Measurements from ENCODE around the gene SHANK2.

The SHANK2 gene

DNA sequence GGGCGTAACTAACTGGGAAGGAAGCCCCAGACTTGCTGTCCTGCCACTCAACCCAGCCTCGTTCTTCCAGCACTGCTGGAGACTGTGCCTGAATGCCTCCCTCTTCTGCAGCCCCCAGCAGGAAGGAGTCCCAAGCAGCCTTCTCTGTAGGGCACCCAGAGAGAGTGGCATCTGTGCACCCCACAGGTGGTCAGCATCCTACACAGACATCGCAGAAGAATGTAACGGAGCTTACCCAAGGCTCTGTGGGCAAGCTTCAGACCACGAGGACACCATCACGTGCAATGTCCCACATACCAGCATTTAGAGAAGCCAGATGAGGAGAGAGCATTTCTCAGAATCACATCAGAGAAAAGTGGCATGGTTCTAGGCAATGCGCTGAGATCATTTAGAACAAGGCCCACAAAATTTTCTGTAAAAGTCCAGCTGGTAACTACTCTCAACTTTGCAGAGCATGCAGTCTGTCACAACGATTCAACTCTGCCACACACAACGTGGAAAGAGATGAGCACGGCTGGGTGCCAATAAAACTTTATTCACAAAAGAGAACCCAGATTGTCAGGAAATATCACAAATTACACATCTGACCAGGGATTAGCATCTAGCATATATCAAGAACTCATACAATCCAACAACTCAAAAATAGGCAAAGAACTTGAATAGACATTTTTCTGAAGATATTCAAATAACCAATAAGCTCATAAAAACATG, 33.4 kb downstream of the SHANK2 start:
- DNase-seq: no peak

DNA sequence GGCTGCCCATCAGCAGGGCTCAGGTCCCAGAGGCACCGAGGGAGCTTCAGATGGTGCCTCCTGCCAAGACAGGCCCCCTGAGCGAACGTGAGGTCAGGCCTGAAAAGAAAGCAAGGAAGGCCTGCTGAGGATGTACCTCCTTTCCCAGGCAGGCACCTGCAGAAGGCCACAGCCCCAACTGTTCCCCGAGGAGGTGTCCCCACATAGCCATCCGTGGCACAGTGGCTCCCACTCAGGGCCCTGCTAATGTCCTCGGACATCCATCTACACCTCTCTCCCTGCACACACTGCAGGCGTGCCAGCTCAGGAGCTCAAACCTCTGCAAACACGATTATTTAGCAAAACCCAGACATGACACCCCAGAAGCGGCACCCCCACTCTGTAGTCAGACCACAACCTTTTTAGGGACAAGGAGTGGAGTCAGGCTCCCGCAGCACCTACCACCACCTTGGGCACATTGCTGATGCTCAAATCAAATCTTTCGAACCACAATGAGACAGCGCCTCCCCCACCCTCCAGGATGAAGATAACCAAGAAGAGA, 36.9 kb downstream of the SHANK2 start:
- no peak for DNase-seq

DNA sequence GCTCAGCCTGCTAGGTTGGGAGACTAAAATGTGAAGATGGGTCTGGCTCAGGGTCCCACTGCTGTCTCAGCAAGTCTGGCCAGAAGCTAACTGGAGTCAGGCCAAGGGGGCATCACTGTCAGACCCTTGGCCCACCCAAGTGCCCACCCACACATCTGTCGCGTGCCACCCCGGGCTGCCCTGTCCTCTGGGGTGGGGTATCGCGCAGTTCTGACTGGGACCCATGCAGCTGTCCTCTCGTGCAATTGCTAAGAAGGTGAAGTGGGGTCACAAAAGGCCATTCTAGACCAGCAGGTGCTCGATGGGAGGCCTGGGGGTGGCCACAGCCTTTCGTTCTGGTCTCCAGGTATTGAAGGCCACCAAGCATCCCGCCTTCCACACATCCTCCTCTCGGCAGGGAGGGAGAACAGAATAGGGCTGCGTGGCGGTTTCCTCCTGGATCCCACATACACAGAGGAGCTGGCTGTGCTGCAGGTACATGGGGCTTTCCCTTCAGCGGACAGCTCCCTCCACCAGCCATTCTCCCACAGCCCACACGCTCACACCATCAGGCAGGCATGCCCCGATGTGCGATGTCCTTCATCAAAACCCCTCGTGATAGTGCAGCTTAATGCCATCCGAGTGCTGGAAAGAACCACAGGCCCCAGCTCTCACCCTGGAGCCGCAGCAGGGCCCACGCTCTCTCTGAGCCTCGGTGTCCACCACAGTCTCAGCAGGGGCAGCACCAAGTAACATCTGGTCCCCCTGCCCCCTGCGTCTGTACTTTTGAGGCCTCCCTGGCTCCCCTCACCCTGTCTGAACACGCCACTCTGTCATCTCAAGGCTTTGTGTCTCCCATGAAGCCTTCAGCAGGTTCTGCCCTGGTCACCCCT, 37.6 kb downstream of the SHANK2 start:
- DNase-seq: no peak

DNA sequence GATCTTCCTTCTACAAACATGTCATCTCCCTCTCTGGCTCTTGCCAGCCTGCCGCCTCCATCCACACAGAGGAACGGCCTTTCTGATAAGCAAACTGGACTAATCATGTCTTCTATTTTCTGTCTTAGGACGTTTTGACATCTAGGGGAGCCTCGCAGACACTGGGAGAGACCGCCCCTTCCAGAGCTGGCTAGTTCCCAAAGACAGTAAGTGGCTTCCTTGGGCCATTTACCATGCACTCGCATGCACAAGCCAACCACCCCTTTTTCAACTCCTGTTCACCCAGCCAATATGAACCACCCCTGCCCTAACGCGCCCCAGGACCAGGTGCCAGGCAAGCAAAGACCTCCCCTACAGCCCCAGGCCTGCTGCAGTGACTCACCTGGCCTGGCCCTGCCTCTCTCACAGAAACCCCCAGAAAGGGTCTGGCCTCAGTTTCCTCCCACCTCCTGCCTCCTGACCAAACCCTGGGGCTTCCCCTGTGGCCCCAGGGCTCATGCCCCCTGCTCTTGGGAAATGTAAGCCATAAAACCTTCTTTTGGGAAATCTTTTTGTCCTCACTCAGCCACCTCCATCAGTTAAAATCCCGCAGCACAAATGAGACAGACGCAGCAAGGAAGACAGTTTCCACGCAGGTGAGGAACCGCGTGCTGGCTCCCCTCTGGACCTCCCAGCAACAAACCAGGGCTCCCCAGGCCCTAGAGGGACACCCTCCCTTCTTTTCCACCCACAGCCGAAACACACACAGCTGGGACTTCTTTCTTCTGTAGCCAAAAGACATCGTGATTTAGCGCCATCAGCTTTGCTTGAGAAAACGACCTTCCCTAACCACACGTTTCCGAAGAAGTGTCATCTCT, 38.5 kb downstream of the SHANK2 start:
- no peak for DNase-seq

DNA sequence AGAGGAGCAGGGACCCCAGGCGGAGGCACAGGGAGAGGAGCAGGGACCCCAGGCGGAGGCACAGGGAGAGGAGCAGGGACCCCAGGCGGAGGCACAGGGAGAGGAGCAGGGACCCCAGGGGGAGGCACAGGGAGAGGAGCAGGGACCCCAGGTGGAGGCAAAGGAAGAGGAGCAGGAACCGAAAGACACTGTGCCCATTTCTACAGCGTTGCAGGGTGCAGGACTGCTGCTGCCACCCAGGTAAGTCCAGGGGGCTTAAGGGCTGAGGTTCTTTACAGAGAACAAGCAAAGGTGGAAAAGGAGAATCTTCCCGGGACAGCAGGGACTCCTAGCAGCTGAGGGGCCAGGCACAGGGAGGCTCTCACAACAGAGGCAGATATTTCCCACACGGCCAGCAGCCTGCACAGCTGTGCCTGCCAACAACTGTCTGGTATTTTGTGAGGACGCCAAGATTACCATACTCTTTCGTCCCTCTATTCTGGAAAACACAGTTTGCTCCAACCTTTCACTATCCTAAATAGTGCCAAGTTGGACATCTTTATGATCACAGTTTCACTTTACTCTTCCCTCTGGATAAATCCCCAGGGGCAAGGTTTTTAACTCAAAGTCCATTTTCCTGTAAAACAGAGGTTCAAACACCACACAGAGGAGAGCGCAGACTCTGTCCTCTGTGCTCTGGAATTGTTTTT, 39.4 kb downstream of the SHANK2 start:
- no peak for DNase-seq

DNA sequence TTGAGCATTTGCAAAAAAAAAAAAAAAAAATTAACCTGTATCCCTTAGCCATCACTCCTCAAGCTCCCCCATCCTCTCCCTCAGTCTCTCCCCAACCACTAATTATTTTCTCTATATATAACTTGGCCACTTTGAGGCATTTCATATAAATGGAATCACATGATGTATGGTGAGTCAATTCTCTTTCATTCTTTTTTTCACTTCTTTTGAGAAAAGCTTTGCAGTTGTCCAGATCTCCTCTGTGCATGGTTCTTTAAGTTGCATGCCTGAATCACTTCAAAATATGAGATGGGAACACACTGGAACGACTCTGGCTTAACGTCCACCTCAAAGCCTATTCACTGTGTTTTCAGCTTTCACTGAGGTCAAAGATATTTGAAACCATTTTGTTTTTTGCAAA, 40.7 kb downstream of the SHANK2 start:
- DNase-seq: no peak

DNA sequence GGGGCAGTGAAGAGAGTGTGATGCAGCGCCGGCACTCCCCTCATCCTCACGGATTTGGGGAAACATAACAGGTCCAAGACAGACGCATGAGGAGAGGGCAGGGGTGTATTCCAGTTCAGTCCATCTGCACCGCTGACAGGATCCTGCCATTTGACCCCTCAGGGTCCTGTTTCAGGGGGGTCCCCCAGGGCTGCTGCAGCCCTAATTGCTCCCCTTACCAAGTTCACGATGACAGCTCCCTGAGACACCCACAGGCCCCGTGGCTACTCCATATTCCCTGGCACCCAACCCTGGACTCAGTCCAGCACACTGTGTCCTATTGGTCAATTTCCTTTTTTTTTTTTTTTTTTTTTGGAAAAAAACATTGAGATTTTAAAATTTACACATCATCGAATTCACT, 41.5 kb downstream of the SHANK2 start:
- no peak for DNase-seq

DNA sequence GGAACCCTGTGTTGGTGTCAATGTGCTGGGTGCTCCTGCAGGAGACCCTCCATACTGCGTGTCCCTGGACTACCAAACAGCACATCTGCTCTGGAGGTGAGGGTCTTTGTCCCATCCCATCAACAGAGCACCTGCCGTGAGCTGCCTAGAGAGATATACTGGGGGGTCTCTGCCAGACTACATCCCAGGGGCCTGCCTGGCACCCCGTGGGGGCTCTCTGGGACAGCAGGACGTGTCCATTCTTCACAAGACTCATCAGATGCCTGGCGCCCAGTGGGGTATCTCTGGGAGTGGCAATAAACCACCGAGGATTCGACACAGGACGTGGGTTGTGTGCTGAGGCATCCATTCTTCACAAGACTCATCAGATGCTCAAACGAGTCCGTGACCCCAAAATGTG, 42.7 kb downstream of the SHANK2 start:
- DNase-seq: no peak

DNA sequence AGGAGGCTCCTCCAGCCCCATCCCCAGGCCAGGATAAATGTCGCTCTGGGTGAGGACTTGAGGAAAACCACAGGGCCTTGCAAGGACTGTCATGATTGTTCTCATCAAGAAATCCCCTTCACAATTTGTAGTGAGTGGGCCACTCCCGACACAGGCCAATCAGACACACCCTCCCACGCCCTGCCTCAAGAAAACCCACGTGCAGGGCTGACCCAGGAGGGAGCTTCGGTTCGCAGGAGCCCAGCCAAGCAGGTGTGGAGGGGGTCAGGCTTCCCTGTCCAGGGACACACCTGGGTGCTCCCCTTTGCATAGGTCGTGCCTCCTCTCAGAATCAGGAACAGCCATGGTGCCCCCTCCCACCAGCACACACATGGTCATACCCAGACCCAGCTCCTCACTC, 43.2 kb downstream of the SHANK2 start:
- DNase-seq: no peak

DNA sequence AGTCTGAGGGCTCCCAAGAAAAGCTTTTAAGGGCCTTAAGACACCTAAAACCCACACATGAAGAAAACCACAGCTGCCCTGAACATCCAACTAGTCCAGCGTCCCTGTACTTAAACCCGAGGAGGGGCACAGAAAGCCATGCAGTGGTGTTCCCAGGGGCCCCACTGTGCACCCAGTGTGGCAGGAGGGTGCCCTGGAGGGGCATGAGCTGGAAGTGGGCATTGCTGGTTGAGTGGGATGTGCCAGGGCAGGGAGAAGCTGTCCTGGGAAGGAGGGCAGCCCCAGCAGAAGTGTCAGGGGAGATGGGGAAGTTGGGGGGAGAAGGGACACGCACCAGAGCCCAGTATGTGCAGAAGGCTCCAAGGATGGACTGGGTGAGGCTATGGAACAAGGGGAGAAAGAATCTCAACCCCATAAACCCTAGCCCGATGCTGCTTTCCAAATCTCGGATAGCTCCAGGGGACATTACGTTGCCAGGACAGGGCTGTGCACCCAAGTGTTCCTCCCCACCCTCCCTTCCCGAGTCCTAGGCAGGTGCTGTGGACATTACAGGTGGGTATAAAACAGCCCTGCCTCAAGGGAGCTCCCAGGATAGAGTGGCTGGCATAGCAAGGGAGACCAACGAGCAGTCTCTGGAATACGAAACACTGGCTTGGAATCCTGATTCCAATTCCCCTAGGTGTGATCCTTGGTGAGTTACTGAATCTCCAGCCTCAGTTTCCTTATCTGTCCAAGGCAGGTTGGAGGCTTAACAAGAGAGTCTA, 44.2 kb downstream of the SHANK2 start:
- no peak for DNase-seq

DNA sequence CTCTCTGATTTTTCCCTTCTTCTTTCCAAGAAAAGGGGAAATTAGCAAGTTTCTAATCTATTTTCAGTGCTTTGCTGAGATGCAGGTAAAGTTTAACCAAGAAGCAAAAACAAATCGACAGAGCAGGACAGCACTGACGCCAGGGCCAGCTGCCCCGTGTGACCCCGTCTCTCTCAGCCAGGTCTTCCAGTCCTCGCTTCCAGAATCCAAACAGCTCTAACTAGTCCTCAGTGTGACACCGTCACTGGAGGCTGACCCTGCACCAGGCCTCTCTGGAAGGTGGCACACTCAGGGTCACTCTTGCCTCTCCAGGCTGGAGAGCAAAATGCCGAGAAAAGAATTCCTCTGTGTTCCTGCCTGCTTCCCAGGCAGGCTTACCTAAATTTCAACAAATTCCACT, 44.8 kb downstream of the SHANK2 start:
- DNase-seq: no peak

DNA sequence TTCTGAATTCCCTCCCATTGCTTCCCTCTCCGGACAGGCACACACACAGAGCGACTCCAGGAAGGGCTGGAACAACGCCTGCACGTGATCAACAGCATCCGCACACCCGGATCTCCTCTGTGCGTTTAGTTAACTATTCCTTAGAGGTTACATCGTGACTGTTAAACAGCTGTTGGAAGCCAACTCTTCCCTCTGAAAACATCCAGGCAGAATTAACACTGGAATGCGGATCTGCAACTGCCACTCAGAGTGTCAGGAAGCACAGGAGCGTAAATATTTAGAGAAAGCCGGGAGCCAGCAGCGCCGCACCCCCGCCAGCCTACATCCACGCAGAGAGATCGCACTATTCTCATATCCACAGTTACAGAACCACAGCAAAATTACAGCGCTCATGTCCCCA, 46.2 kb downstream of the SHANK2 start:
- DNase-seq: no peak

DNA sequence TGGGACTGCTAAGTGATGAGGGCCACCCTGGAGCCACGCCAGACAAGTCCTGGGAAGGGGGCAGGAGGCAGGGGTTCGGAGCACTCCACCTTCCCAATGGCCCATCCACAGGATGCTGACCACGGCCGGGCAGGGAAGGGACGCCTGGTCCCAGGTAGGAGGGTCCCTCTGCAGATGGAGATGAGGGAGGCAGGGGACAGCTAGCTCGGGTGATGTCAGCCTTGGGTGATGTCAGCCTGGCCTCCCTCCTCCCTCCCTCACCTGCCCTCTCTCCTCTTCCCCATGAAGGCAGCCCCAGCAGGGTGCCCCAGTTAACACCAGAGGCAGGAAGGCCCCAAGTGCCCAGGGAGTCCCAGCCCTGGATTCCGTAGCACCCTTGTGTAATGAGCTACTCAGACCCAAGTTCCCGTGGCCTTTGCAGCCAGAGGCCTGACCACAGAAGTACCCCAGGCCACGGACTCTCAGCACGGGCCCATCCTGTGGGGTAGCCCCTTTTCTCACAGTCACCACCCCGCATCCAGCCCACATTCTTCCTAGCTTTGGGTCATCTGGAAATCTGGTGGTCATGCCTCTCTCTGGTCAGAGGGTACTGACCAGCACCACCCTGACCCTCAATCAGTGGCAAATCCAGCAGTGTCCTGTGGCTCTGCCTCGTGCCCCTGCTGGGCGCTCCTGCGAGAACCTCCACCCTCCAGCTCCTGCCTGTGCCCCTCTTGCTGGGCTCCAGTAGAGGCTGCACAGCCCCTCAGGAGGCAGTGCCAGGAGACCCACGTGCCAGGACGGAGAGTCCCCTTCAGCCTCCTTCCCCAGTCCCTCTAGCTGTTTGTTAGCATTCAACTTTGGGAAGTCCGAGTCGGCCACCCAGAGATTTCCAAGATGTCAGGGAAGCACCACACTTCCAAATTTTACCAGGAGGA, 47.4 kb downstream of the SHANK2 start:
- no peak for DNase-seq

DNA sequence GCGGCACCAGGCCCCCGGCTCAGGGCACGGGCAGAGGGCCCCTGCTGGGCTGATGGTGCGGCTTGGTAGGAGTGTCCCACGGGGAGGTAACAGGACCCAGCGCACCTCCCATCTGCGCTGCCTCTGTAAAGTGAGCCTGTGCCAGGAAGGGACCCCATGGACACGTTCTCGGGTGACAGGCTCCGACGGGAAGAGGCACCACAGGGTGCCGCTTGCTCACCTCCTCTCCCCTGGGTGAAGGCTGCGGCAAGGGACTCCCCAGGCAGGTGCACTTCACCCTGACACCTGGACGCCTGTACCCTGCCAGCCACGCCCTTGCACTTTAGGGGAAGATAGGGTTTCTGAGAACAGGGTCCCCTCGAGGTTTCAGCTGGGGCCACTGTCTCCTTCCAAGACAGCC, 48.1 kb downstream of the SHANK2 start:
- DNase-seq: no peak

DNA sequence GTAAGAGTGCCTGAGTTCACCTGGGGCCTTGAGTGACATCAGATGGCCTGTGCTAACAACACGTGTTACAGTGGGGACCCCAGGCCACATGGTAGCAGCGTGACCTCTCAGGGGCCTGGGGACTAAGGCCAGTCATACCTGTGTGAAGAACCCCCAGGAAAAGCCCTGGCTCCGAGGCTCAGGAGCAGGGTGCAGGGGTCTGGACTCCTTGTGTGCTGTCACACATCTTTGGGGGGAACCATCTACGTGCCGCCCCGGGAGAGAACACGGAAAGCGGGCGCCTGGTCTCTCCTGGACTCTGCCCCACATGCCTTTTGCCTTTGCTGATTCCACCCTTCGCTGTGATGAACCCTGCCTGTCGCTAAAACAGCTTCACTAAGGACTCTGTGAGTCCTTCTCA, 48.7 kb downstream of the SHANK2 start:
- no peak for DNase-seq

DNA sequence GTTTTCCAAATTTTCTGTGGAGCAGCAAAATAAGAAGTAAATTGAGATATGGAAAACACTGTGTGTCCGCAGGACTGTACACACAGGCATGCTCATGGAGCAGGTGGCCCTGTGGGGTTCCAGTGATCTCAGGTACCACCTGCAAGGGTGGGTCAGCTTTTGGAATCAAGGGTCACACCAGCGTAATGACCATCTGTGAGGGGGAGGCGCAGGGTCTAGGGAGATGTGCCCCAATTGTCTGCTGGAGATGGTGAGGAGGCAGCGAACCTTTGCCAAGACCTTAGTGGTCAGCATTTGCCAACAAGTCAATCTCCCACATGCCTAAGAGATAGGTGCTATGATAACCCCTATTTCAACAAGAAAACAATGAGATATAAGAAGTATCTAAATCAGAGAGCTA, 49.4 kb downstream of the SHANK2 start:
- DNase-seq: no peak

DNA sequence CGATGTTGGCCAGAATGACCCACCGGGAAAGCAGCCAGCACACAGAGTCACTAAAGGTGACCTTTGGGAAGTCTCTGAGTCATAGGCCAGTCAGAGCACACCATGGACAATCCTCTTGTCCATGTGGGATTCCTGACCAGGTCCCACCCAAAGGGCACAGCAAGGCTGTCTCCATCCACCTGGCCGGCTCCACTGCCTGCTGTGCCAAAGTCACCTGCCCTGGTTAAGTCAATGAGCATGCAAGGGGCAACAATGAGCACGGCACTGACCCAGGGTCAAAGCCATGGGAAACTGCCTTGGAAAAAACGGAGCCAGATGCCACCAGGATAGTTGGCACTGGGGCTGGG, 49.8 kb downstream of the SHANK2 start:
- DNase-seq: no peak
